ENCODE results near the gene CD6. TPM values are rescaled to one million over a fixed set of nuclear protein-coding genes. Genes with fewer than 3 reads are reported as not detected.

Gene CD6
- total and polyA plus RNA-seq, 2 of the 8 experiments (the other 6 are each of a cell fraction or from before 2014, with no cell fraction given): 0.03 TPM; not detected in 1

GRCh38 chr11:60988658-60989057, 17.2 kb downstream of the CD6 start (continued):
- TF ChIP-seq, protein P1, sequence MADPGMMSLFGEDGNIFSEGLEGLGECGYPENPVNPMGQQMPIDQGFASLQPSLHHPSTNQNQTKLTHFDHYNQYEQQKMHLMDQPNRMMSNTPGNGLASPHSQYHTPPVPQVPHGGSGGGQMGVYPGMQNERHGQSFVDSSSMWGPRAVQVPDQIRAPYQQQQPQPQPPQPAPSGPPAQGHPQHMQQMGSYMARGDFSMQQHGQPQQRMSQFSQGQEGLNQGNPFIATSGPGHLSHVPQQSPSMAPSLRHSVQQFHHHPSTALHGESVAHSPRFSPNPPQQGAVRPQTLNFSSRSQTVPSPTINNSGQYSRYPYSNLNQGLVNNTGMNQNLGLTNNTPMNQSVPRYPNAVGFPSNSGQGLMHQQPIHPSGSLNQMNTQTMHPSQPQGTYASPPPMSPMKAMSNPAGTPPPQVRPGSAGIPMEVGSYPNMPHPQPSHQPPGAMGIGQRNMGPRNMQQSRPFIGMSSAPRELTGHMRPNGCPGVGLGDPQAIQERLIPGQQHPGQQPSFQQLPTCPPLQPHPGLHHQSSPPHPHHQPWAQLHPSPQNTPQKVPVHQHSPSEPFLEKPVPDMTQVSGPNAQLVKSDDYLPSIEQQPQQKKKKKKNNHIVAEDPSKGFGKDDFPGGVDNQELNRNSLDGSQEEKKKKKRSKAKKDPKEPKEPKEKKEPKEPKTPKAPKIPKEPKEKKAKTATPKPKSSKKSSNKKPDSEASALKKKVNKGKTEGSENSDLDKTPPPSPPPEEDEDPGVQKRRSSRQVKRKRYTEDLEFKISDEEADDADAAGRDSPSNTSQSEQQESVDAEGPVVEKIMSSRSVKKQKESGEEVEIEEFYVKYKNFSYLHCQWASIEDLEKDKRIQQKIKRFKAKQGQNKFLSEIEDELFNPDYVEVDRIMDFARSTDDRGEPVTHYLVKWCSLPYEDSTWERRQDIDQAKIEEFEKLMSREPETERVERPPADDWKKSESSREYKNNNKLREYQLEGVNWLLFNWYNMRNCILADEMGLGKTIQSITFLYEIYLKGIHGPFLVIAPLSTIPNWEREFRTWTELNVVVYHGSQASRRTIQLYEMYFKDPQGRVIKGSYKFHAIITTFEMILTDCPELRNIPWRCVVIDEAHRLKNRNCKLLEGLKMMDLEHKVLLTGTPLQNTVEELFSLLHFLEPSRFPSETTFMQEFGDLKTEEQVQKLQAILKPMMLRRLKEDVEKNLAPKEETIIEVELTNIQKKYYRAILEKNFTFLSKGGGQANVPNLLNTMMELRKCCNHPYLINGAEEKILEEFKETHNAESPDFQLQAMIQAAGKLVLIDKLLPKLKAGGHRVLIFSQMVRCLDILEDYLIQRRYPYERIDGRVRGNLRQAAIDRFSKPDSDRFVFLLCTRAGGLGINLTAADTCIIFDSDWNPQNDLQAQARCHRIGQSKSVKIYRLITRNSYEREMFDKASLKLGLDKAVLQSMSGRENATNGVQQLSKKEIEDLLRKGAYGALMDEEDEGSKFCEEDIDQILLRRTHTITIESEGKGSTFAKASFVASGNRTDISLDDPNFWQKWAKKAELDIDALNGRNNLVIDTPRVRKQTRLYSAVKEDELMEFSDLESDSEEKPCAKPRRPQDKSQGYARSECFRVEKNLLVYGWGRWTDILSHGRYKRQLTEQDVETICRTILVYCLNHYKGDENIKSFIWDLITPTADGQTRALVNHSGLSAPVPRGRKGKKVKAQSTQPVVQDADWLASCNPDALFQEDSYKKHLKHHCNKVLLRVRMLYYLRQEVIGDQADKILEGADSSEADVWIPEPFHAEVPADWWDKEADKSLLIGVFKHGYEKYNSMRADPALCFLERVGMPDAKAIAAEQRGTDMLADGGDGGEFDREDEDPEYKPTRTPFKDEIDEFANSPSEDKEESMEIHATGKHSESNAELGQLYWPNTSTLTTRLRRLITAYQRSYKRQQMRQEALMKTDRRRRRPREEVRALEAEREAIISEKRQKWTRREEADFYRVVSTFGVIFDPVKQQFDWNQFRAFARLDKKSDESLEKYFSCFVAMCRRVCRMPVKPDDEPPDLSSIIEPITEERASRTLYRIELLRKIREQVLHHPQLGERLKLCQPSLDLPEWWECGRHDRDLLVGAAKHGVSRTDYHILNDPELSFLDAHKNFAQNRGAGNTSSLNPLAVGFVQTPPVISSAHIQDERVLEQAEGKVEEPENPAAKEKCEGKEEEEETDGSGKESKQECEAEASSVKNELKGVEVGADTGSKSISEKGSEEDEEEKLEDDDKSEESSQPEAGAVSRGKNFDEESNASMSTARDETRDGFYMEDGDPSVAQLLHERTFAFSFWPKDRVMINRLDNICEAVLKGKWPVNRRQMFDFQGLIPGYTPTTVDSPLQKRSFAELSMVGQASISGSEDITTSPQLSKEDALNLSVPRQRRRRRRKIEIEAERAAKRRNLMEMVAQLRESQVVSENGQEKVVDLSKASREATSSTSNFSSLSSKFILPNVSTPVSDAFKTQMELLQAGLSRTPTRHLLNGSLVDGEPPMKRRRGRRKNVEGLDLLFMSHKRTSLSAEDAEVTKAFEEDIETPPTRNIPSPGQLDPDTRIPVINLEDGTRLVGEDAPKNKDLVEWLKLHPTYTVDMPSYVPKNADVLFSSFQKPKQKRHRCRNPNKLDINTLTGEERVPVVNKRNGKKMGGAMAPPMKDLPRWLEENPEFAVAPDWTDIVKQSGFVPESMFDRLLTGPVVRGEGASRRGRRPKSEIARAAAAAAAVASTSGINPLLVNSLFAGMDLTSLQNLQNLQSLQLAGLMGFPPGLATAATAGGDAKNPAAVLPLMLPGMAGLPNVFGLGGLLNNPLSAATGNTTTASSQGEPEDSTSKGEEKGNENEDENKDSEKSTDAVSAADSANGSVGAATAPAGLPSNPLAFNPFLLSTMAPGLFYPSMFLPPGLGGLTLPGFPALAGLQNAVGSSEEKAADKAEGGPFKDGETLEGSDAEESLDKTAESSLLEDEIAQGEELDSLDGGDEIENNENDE (IDR thresholded peaks at IDR 0.05; ENCODE audit: insufficient replicate concordance, low read length): no peak
- no peak for TF ChIP-seq TAF1 (IDR thresholded peaks at IDR 0.05; ENCODE audit: low read depth, low read length)

Data from H1 (cell line).